Measurements from ENCODE around the gene DCC.

Gene DCC

DNA sequence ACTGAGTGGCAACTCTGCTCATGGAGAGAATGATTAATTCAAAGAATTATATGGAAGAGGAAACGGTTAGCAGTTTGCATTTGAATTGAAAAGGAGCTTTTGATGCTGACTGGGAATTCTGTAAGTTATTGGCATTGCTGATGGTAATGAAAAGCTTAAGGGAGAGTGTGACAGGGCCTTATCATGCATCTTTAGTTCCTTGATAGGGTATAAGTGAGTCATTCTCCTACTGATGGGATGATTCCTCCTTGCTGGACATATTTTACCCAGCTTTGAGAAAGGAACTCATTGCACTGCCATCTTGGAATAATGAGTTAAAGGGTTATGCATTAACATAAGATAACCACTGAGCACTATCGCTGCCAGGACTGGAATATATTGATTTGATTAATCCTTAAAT is 740.7 kb downstream of the DCC start:
- no peak for DNase-seq (ENCODE audit: low read depth in 2 of 2)

DNA sequence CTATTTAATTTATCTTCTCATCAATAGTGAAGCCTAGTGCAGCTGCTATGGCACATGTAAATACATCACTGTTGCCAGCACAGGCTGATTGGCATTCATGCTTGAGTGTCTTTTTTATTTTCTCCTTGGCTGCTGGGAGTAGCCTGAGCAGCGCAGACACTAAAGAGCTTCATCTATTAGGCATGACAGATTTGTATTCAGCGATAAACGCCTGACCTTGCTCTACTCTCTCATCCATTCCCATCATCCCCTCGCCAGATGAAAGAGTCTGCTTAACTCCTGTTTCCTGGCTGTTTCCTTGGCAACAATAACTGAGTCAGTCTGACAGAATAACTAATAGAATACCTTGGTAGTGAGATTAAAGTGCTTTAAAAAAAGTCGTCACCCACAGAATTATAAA is 753.6 kb downstream of the DCC start:
- DNase-seq (ENCODE audit: low read depth in 2 of 2): no peak

DNA sequence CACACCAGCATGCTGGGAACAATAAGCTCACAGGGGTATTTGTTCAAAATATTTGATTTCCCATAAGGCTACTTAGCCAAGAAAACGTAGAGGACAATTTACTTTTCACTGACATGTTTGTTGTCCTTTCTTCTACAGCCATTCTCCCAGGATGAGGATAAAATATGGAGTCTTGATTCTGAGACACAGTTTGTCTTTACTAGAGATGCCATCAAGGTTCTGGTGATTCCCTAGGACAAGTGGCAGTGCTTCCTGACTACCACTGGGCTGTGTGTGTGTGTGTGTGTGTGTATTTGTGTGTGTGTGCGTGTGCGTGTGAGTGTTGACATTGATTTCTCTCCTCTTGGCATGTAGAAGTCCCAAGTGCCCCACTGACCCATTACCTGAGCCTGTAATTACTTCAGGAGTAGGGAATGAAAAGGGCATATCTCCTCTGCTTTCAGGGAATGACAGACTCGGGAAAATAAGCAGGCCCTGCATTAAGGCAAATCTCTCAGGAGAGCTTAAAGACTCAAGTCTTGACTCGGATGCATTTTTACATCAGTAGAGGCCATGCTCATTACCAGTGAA is 761.6 kb downstream of the DCC start:
- no peak for DNase-seq (ENCODE audit: low read depth in 2 of 2)

DNA sequence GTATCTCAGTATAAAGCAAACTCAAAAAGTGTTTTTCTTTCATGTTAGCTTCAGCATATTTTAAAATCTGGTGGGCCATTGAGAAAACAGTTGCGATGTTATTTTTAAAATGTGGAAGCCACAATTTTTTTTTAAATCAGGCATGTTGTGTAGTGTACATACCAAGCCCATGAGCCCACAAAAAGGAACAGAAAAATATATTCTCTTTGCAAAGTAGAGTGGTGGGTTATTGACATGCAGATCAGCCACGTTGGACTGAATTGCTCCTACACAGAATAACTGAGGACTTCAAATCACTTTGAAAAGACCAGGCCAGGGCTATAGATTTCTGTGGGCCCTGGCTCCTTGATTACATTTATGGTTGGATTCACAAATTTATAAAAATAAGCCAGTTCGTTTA is 774.4 kb downstream of the DCC start:
- DNase-seq (ENCODE audit: low read depth in 2 of 2): no peak

DNA sequence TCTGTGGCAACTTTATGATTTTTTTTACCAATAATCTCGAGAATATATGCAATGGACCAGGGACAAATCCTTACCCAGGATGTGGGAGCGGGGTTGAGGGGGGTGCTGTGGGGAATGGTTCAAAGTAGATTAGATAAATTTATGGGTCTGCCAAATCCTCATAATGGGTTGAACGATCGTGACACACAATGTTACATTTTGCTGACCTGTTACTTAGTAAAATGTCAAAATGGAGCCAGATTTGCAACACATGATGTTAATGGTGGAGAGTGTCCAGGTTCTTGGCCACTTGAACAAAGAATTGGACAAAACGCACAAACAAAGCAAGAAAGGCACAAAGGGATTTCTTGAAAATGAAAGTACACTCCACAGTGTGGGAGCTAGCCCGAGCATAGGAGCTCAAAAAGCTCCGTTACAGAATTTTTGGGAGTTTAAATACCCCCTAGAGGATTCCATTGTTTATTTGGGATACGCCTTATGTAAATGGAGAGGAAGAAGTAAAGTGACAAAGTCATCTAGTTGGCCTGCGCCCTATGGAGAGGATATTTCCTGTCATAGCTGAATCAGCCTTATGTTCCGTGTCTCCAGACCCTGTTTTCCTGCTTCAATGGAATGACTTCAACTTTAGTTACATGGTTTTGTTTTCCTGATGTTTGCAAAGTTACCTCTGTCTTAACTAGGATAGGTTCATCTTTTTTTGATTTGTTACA is 776.0 kb downstream of the DCC start:
- no peak for DNase-seq (ENCODE audit: low read depth in 2 of 2)

DNA sequence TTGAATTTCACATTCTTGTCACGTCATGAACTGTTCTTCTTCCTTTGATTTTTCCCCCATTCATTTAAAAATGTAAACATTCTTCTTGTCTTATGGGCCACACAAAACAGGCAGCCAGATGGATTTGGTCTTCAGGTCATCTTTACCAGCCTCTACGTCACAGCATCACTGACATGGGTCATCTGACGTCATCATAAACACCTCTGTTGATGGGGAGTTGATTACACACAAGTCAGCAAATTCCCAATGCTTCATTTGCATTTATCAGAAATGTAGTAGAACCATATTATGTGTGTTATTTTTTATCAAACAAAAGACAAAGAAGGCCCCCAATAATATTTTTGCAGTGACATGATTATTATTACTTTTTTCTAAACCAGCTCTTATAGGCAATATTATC is 777.9 kb downstream of the DCC start:
- no peak for DNase-seq (ENCODE audit: low read depth in 2 of 2)

DNA sequence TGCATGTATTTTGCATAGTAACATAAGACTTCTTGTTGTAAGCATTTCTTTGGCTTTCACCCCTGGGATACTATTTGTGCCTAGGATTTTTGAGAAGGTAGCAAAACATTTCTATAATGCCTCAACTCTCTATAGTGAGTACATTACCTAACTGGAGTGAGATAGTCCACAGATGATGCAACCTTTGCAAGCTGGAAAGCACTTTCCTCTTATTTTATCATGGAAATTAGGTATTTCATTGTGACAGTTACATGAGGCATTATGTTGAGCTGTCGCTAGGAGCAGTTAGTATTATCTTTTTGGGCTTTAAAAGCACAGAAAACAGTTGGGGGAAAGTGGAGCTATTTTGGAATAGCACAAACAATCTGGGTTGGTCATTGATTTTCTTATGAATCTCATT is 786.2 kb downstream of the DCC start:
- DNase-seq (ENCODE audit: low read depth in 2 of 2): no peak

DNA sequence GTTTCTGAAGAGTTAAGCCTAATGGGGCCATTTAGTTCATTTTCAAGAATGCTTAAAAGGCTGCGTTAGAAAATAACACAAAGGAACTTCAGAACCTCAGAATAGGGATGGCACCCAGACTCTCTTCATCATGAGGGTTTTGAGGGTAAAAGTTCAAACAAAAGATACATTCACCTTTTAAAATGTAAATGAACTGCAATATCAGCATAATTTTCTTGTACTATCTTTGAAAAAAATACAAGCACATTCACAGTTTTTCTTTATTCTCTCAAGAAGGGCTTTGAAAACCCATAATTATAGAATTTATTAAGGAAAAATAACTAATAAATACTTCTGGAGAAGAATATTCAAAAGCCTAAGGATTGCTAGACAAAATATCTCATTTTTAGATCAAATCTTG is 791.0 kb downstream of the DCC start:
- DNase-seq (ENCODE audit: low read depth in 2 of 2): no peak

DNA sequence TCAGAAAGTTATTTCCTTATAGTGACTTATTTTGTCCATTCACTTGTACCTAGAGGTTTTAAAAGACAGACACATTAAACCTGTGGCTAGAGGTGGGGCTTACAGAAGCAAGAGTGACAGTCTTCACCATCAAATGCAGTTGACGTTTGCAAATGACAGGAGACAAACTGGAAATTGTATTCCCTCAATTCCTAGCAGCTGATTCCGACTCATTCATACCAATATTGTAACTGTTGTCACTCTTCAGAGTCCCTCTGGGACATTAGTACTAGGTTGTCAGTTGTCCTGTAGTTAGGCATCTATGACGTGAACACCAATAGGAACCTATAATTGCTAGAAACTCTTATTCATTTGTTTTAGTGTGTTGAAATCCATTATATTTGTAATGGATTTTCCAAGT is 794.7 kb downstream of the DCC start:
- no peak for DNase-seq (ENCODE audit: low read depth in 2 of 2)

DNA sequence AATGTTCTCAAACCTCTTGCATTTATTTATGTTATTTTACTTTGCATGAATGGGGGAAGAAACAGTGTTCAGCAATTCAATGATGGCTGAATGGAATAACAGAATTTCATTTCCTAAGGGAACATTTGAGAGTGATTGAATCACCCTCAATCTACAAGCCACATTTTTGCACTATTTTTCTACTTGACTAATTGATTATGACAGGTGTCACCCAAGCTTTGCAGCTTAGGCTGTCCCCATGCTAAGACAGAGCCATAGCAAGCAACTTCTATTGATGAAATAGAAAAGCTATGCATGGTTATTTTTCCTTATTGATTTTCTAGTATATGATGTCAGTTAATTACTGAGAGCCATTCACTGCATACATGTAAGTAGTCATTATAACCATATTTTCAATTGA is 795.7 kb downstream of the DCC start:
- no peak for DNase-seq (ENCODE audit: low read depth in 2 of 2)

DNA sequence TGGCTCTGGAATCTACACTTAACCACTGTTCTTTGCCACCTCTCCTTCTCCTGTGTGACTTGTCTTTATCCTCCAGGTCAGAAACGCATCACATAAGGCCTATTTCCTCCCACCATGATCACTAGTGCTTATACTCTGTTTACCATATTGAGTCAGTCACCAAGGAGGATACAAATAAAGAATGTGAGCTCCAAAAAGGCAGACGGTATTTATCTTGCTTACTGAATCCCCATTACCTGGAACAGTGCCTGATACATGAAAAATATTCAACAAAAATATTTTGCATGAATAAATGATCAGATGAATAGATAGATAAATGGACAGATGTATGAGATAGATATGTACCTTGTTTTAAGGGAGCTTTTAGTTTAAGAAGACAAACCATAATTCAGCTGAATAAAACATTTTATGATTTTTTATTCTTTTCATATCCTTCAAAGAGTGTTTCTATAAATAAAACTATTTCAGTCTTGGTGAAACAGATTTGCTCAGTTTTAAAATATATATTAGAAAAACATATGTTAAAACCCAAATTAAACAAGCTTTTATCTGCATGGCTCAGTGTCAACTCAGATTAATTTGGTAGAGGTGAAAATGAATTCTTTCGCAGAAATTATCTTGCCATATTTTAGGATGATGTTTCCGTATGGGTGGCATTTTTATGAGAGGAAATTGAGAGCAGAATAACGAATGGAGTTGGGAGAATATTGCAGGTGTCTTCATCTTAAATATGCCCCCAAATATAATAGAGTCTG is 799.9 kb downstream of the DCC start:
- DNase-seq (ENCODE audit: low read depth in 2 of 2): no peak

DNA sequence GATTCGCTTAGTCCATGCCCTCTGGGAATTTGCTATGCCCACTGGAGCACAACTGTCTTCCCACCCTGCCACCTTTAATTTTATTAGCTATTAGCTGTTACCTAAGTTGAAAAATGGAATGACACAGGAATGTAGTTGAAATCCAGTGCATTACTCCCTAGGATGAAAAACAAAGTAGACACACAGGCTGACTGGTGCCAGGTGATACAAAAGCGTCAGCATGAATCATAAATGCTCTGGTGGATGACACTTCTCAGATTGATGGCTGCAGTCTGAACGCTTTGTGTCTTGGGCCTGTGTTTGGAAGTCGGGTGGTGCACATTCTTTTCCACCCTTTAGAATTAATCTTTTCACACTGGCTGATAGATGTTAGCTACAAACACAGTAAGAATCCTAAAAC is 802.0 kb downstream of the DCC start:
- DNase-seq (ENCODE audit: low read depth in 2 of 2): no peak

DNA sequence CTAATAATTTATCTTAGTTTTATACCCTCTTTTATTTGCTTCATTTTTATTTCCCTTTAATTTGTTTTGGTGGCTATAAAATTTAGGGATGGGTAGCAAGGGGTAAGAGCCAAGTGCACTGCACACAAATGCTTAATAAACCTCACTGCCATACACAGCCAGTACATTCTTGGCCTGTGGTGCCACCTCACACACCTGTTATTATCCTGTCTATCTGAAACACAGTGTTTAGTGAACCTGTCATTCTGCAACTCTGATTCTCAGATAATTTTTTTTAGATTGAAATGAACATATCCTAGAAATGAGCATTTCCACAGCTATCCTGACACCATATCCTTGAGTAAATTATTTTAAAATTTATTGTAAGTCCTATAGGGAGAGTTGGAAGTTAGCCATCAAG is 807.5 kb downstream of the DCC start:
- no peak for DNase-seq (ENCODE audit: low read depth in 2 of 2)

DNA sequence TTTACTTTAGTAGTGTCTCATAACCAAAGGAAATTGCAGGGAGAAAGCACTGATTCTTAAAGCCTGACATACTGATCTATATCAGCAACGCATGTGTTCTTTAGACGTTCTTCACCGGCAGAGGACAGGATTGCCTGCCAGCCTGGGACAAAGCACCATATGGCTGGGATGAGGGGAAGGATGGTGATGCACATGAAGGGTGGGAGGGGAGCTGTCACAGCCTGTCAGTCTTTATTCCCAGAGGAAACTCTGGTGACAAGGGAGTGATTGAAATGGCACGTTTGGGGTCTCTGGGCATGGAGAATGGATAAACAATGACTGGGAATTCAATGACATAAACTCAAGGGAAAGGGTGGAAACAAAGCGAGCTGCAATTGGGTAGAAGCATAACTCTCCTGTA is 808.1 kb downstream of the DCC start:
- no peak for DNase-seq (ENCODE audit: low read depth in 2 of 2)

DNA sequence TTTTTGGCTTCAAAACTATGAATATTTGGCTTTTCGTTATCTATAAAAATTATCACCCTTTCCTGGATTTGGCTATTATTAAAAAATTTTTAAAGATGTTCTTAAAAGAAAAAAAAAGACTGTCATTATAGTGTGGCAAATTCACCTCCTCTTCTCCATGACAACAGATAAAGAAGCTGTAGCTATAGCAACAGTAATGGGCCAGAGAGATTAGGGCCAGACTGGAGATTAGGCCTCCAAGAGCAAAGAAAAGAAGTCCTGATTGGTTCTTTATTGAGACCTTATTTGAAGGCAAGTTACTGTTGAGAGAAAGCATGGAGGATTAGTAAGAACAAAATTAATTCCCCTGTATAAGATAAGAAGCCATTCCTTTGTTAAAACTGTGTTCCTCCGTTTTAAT is 812.5 kb downstream of the DCC start:
- no peak for DNase-seq (ENCODE audit: low read depth in 2 of 2)

DNA sequence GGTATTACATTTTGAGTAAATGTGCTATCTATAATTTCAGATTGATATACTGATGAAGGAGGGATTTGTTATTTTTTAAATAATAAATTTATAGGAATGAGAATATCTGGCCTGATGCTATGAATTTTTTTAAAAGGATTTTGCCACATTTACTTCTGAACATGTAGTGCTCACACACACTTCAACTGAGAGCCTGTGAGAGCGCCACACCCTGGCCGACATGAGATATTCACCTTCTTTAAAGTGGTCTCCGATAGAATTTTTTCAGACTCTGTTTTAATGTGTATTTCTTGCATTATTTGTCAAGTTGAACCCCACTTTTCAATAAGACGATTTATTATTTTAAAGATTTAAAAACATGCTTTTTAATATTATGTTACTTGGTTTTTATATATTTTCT is 813.3 kb downstream of the DCC start:
- no peak for DNase-seq (ENCODE audit: low read depth in 2 of 2)

DNA sequence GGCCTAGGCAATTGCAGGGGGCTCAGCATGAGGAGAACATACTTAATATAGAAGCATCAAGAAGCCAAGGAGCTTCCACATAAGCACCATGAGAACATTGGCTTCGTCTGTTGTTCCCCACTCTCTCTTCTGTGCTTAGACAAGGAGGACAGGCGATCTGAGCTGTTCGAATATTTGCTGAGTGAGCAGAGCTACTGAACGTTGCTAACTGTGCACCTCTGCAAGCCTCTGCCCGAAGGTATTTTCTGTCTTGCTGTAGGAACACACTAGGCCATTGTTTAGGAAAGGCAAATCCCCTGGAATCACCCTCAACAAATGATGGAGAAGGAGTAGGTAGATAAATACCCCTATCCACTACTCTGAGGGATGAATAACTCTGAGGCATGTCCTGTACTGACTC is 813.8 kb downstream of the DCC start:
- DNase-seq (ENCODE audit: low read depth in 2 of 2): no peak

DNA sequence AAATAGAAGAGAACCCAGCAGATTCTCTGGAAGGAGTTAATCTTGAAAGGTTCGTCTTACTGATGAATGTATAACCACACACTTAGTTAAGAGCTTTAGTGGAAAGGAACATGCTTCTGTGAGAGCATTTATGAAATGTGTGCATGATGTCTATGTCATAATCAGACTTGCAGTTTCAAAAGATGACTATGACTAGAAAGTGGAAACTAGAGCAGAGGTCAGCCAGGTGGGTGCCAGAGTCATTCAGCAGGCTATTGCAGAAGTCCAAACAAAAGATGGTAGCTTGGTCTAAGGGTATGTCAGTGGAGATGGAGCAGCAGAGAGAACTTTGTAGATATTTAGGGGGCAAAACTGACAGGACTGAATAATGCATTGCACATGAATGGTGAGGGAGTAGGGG is 825.8 kb downstream of the DCC start:
- no peak for DNase-seq (ENCODE audit: low read depth in 2 of 2)

DNA sequence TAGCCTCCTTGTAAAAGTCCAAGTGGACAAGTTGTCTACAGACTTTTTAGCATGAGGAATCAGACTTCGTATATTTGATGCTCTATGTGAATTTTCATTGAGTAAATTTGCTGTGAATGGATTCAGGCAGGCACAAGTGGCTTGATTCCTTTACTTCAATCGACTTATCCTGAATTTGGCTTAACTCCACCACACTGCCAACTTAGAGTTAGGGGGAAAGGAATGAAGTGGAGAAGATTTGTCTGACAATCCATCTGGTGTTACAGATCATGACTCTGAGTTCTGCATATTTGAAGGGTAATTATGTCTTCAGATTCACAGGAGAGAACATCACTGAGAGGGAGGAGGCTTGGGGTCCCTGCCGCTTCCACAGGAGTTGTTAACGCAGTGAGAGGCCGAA is 829.3 kb downstream of the DCC start:
- no peak for DNase-seq (ENCODE audit: low read depth in 2 of 2)

DNA sequence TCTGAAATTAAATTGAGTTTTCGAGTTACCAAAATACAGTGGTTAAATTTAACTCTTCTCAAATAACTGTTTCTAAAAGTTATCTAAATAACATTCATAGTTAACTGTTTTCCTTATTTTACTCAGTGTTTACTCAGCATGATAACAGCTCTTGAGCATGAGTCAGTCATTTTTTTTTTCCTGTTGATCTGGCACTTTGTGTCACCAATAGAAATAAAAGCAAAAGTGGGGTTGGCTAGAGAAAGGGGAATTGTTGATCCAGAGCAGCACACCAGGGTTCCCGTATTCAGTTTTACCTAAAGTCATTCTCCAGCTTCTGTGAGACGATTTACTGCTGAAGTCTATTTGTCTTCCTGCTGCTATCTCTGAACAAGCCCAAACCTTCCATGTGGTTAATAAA is 851.6 kb downstream of the DCC start:
- DNase-seq (ENCODE audit: low read depth in 2 of 2): no peak

DNA sequence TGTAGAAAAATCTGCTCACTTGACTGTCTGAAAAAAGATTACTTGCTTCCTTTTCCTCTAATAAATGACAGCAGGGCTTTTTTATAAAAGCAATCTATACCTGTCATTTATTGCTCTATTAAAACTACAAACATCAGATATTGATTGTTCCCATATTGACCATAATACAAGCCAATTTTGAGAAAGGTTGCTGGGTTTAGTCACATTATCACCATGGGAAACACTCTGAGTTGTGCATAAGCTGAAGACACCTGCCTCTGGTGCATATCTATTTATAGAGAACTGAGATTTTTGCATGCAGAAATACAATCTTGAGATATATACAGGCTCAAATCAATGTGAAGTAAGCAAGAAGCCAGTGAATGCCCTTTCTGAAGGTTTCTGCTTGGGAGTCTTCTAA is 853.9 kb downstream of the DCC start:
- DNase-seq (ENCODE audit: low read depth in 2 of 2): no peak

DNA sequence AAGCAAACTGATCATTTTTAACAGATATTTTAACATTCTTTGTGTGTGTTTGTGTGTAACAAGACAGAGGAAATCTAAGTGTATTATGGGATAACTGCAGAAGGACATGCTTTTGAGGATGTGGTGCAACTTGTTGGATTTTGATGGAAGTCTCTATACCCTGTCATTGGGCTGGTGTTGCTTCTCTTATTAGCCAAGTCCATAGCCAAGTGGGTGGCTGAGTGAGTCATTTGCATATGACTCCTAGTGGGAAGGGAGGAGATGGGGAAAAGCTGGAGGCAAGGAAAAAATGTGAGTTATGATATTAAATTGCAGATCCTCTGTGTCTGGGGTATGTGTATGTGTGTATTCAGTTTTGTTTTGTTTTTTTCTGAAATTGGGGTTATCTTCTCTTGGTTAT is 879.9 kb downstream of the DCC start:
- no peak for DNase-seq (ENCODE audit: low read depth in 2 of 2)

DNA sequence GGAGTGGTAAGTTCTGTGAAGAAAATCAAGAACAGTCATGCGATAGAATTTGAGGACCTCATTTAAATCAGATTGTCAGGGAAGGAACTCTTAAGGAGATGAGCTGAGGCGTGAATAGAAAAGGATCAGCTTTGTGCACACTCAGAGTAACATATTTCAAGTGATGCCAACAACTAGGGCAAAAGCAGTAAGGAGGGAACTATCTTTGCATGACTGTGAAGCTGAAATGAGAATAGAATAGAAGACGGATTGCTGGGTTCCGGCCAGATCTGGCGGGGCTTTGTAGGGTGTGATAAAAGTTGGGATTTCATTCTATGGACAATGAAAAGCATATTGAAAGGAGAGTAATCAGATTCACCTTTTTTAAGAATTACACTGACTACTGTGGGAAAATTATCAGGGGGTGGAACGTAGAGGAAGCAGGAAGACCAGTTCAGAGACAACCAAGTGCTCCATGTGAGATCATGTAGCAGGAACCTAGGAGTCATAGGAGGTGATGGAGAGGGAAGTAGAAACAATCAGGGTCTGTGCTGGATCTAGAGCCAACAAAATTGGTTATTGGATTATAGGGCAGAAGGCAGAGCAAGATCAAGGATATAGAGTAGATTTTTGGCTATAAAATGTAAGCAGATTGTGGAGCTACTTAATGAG is 884.3 kb downstream of the DCC start:
- DNase-seq (ENCODE audit: low read depth in 2 of 2): no peak

Measured in activated CD8-positive, alpha-beta memory T cell treated with anti-CD3 and anti-CD28 coated beads for 4 hours (primary cell).